Activated CD4-positive, CD25-positive, alpha-beta regulatory T cell treated with anti-CD3 and anti-CD28 coated beads, Interleukin-2, amount 50 U/mL, for 16 hours (primary cell): Measurements from ENCODE around the gene FOXL3.
"Not testable (repeated sequence)": the region's sequence is repeated elsewhere in the genome, so short reads cannot be mapped to it uniquely, and the experiment has no call there.

Experiments
- DNase-seq: peaks from one replicate; pipeline ENCODE4 v3.0.0-alpha.2; 2020; ENCODE audit warnings: low read depth, low spot score

FOXL3 gene

GRCh38 chr7:255038-255435 is 34.9 kb upstream of the FOXL3 start:
- DNase-seq: no peak

GRCh38 chr7:255721-256361 is 34.1 kb upstream of the FOXL3 start:
- DNase-seq: no peak

GRCh38 chr7:256461-256940 is 33.5 kb upstream of the FOXL3 start:
- no peak for DNase-seq

- DNase-seq: no peak
These were observed 32.9 kb upstream of the FOXL3 start for GRCh38 chr7:256981-257646.

- DNase-seq: no peak
These were observed 32.4 kb upstream of the FOXL3 start for GRCh38 chr7:257647-257992.

GRCh38 chr7:258476-259190 is 31.3 kb upstream of the FOXL3 start:
- DNase-seq: no peak

- no peak for DNase-seq
These were observed 30.8 kb upstream of the FOXL3 start for GRCh38 chr7:259191-259505.

GRCh38 chr7:259751-260405 is 30.1 kb upstream of the FOXL3 start:
- DNase-seq: no peak

GRCh38 chr7:260441-261281 is 29.3 kb upstream of the FOXL3 start:
- DNase-seq: no peak

GRCh38 chr7:261341-262250 is 28.4 kb upstream of the FOXL3 start:
- DNase-seq: no peak

- DNase-seq: no peak
These were observed 27.8 kb upstream of the FOXL3 start for GRCh38 chr7:262251-262572.

- peak; percentile 28 for DNase-seq
These were observed 27.2 kb upstream of the FOXL3 start for GRCh38 chr7:262631-263311.

- DNase-seq: not testable (repeated sequence)
These were observed 26.3 kb upstream of the FOXL3 start for GRCh38 chr7:263483-264351.

- DNase-seq: no peak
These were observed 25.3 kb upstream of the FOXL3 start for GRCh38 chr7:264541-265191.

GRCh38 chr7:265192-265997 is 24.6 kb upstream of the FOXL3 start:
- no peak for DNase-seq

- DNase-seq: no peak
These were observed 23.7 kb upstream of the FOXL3 start for GRCh38 chr7:265998-266850.
